Stromal cell of bone marrow (primary cell): ENCODE results near the gene PPOX.

ENCODE experiments used
- DNase-seq: peaks from one replicate; pipeline ENCODE4 v3.0.0-alpha.2; 2012; ENCODE audit warnings: low read depth

PPOX gene

DNA sequence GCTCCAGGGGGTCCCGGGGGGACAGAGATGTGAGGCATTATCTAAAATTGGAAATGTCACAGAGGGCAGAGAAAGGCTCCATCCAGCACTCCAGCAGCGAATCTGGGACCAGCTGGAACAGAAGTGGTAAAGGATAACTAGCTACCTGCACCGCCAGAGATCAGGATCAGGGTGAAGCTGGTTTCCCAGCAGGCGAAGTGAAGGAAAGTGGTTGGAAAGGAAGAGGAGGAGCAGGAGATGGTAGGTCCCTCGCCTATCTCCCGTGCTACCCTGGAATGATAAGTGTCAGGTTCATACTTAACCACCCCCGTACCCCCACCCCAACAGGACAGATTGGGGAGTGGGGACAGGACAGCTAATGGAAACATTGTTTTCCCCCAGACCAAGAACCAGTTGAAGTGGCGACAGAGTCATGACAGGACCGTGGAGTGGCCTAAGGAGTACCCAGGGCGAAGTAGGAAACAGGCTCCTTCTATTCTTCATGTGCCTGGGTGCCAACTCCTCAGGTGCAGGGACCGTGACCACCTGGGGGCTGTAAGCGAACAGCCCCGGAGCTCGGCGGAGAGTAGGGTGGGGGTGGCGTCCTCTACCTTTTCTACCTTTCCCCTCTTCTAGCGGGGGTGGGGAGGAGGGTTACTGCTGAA lies 10.4 kb downstream of the PPOX start:
- DNase-seq = no peak

DNA sequence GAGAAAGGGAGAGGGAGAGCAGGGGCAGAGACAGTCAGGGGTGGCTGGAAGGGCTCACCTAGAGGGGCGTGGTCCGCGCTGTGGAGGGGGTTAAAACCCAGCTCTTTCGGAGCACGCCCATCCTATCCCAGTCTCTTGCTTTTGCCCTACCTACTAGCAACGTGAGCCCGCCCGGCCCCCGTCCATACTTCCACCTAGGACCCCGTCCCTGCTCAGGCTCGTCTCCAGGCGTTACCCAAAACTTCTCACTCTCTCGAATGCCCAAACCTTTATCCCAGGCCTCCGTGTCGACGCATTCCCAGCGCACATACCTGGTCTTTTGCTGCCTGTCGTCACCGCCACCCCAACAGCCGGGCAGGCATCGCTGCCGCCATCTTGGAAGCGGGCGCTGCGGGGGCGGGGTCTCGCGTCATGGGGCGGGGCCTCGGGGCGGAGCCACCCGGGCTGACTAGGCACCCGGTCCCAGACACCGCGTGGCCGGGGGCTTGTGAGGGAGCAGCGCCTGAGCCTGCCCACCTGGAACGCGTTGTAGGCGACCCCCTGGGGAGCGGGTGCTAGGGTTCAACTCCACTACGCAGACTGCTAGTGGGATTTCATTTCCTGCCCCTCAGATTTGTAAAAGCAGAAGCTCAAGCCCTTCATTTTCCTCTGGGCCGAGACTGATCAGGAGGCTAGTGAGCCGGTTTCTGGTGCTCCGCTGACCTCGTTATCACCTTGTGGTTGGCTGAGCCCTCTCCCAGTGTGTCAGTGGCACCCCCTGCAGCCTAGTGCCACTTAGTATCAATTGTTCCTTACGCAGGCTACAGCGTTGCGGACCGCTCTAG lies 11.1 kb downstream of the PPOX start, which contains the start of gene B4GALT3:
TSS of gene B4GALT3 (minus strand) at position 396 of the 824 bp plus-strand sequence. CDS start 1,447 bp downstream, outside the sequence.
- no peak for DNase-seq

DNA sequence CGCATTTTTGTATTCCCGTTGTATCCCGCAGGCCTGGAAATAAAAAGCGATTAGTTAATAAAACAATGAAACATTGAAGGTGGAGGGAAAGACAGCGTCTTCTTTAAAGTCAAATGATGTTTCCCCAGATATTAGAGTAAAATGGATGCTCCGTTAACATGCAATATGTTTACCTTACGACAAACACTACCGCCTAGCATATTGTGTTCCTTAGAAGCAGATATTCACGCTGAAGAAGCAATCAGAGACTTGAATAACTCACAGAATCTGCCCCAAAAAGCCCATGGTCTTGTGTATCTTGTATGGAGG lies 11.7 kb downstream of the PPOX start:
- DNase-seq = no peak

DNA sequence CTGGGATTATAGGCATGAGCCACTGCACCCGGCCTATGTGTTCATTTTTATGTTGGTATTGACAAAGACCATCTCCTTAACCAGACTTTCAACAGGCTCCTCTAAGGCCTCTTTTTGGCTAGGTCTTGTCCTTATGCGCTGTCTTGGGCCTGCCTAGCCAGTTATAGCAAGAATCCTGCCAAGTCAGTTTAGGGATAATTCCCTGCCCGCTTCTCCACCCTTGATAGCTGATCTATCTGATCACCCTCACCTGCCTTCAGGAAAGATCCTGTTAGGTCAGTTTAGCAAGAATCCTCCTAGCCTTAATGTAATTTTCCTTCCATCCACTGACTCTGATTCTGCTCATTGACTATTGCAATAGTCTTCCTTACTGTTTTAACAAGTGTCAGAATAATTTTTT lies 13.5 kb downstream of the PPOX start:
- DNase-seq = no peak

DNA sequence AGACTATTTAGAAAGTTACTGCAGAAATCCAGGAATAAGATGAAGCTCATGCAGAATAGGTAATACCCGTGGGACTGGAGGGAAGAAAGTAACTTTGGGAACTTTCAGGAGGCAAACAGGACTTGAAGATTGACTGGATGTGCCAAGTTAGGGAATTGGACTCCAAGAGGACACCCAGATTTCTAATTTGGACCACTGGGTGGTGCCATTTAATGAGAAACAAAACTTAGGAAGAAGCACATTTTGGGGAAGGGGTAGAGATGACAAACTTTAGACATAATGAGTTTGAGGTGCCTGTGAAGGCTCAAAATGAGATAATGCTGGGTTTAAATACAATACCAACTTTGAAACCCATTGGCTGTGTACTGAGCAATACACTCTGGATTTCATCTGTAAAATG lies 14.4 kb downstream of the PPOX start:
- DNase-seq = no peak

DNA sequence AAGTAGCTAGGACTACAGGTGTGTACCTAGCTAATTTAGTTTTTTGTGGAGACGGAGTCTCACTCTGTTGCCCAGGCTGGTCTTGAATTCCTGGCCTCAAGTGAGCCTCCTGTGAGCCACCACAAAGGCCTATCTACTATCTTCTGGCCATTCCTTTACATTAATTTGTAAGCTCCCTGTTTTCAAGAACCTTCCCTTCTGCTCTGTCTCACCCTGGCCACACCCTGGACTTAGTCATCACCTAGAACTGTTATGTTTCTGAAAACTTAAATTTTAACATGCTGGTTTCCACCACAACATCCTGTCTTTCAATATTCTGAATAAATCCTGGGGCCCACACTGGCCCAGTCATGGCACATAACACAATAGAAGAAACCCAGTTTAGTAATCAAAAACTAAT lies 16.0 kb downstream of the PPOX start:
- no peak for DNase-seq

DNA sequence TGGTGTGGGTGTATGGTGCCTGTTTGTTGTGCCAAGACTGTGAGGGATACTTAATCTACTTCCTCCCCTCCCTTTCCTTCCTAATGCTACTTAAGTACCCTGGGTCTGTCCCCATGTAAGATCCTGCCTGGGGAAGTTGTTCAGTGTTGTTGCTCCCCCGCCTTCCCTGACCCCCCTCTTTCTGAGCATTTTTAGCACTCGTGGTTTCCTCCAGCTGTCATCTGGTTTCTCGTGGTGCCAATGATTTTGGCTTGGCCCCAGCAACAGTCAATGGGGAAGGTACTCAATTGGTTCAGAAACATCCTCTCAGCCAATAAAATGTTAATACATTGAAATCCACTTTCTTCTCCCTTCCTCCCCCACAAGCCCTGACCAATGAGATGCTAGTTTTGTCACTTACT lies 19.1 kb downstream of the PPOX start:
- DNase-seq = peak; percentile 77

DNA sequence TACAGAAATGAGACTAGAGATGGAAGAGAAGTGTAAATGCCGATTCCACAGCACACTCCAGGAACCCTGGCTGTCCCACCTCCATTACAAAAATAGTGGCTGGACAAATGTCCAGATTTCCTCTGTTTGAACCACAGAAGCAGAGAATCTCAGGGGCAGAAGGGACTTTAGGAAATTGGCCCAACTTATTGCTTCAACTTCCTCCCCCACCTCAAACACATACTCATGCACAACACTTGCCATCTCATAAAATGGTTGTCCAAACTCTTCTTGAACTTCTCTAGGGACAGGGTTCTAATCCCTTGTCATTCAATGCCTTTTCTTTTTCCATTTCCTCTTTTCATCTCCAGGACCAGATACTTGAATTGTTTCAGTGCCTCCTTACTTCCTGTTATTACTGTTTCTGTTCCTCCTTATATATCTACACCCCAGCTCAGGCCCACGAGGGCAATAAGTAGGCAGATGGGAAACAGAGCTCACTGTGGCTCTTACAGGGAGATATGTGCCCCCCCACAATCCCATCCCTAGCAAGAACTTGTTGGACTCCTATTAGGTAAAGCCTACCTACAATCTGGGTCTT lies 19.6 kb downstream of the PPOX start:
- no peak for DNase-seq

DNA sequence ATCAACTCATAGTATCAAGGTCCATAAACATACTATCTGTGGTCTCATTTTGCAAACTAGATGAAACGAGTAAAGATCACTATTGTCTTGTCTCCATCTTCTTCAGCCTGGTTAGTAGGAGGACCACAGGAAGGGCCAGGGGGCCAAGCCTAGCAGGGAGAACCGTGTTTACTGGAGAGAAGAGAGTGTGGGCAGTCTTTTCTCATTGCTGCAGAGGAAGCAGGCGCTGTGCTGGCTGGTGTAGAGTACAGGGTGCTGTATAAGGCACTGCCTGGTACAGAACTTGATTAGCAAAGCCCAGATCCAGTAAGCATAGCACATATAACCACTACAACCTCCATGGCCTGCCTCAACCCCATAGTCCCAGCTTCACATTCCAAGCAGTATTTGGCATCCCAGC lies 21.1 kb downstream of the PPOX start:
- no peak for DNase-seq

DNA sequence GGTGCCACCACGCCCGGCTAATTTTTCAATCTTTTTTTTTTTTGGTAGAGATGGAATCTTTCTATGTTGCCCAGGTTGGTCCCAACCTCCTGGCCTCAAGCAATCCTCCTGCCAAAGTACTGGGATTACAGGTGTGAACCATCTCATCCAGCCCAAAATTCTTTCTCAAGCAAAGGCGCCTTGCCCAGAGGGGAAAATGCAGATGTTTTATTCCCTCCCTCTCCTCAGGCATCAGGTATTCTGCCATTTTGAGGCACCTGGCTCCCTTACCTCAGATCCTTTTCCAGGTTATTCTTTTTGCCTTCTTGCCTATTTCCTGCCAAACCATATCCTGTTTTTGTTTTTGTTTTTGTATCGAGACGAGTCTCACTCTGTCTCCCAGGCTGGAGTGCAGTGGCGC lies 22.2 kb downstream of the PPOX start:
- no peak for DNase-seq

DNA sequence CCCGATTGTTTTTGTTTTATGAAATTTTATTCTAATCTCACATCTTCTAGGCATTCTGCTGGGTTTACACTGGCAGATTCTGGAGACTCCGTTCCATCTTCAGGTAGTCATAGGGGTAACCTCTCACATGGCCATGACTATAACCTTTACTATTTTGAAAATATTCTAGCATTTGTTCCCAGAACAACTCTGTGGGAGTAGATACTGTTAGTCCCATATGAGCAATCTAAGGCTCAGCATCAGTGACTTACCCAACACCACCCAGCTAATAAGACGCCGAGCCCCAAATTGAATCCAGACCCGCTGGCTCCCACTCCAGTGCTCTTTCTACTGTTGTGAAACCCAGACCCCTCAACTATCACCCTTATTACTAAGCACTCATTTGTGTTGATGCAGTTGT lies 22.8 kb downstream of the PPOX start:
- no peak for DNase-seq

DNA sequence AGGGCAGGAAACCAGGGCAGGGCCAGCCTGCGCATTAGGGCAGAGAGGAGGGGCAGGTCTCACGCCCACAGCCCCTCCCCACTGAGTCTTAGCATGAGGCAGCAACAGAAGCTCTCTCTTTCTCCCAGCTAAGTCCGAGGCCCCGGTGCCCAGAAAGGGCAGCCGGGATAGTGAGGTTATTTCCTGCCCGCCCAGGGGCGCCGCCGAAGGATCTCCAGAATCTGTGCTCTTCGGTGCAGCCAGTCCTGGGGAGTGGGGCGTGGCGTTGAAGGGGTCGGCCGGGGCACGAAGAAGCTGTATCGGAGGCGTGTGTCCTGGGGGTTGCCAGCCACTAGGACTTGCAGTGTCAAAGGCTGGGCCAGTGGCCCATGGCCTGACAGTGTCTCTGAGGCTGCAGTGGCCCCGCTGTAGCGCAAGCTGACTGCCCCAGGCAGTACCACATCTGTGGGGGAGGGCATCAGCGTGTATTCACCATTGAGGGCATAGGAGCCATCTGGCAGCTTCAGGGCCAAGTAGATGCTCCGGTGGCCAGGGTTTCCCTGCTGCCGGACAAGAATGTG lies 24.8 kb downstream of the PPOX start:
- DNase-seq = no peak

DNA sequence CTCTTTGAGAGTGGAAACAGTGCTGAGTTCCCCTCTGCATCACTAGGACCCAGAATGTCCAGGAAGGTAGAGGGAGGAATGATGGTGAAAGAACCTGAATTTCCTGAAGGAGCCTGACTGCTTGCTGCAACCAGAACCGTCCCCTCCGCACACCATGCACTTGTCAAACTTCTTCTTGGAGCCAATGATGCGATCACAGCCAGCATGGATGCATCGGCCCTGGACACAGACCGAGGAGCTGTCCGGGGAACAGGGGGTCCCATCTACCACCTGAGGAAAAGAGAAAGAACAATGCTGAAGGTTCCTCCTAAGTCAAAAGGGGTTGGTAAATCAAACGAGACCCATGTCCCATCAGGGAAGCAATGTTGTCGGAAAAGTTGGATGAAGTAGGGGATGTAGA lies 25.7 kb downstream of the PPOX start:
- DNase-seq = no peak

DNA sequence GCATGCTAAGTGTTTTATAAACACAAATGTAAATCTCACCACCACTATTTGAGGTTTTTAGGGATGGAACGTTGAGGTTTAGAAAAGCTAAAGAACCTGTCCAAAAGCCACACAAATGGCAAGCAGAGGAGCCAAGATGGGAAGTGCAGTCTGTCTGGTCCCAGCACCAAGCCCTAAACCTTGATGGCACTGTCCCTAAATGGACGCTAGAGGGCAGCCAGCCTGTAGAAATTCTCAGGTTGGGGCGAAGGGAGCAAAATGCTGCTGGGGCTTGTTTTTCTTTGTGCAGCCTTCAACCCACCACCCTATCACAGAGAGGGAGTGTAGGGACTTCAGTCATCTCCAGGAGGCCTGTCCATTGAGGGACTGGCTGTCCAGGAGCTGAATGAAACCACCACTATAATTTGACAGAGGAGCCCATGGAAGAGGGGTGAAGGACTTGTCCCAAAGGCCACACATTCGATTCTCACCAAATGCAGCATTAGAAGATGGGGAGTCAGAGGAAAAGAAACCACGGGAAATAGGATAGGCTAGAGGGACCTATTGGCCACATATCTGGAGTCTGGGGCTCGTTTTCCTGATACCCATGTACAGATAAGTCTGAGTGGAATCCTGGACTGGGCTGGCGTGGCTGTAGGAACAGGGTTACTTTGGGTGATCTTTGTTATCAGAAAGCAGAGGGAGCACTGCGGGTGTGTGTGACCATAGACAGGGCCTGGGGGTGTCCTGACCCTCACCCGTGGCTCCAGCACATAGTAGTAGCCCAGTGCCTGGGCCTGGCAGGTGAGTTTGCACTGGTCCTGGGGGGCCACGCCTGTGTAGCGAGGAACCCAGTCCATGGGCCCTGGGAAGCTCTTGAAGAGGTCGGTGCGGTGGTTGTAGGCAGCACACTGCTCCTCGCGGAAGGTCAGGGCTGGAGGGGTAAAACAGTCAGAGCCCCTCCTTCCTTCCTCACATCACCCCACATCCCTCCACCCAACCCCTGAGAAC lies 26.5 kb downstream of the PPOX start:
- DNase-seq = no peak

DNA sequence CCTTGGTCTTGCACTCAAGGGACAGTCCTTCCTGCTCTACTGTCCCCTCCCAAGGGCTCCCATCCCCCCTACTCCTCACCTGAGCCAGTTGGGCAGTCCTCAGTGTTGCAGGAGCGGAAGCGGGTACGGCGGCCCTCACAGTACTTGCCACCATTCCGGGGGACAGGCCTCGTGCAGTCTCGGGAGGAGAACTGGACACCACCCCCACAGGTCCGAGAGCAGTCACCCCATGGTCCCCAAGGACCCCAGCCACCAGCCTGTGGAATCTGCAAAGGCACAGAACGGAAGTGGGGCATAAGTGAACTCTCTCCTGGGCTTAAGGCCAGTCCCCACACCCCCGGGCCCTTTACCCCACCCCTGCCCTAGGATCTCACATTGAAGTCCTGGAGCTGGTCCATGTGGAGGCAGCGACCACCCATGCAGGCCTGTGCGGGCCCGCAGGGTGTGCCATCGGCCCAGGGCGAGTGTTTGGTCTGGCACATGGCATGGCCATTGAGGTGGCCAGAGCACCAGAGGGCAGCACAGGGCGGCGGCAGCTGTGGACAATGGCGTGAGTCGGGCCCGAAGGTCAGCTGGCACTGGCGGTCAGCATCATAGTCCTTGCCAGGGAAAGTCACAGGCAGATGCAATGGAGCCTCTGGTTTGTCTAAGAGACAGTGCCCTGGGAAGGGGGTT lies 27.5 kb downstream of the PPOX start:
- DNase-seq = no peak

DNA sequence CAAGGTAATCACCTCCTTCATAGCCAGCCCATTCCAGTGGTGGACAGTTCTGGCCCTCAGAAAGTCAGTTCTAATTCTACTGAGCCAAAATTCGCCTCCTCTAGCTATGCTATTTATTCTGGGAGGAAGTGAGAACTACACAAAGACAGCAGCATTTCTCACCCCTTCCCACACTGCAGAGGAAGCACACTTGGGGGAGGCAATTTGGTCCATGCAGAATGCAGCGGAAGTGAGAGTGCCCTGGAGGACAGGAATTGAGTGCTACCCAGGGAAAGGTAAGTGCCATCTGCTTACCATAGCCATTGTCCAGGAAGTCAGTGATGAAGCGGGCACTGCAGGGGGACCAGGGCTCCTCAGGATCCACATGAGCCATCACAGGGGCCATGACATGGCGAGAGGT lies 28.9 kb downstream of the PPOX start:
- no peak for DNase-seq

DNA sequence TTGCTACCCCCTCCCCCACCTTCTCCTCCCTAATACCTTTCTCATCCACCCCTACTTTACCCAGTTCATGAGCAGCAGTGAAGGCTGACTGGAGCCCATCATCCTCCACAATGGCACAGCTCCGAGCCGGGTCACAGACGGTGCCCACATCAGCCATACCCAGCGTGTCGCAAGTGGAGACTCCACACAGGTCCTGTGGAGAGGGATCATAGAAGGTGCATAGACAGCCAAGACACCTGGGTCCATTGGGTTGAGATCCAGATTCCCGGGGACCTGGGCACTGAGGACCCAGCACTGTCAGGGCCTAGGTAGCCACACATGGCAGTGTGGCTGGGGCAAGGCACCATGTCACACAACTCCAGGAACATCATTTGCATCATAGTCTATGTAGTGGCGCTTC lies 29.9 kb downstream of the PPOX start:
- no peak for DNase-seq

DNA sequence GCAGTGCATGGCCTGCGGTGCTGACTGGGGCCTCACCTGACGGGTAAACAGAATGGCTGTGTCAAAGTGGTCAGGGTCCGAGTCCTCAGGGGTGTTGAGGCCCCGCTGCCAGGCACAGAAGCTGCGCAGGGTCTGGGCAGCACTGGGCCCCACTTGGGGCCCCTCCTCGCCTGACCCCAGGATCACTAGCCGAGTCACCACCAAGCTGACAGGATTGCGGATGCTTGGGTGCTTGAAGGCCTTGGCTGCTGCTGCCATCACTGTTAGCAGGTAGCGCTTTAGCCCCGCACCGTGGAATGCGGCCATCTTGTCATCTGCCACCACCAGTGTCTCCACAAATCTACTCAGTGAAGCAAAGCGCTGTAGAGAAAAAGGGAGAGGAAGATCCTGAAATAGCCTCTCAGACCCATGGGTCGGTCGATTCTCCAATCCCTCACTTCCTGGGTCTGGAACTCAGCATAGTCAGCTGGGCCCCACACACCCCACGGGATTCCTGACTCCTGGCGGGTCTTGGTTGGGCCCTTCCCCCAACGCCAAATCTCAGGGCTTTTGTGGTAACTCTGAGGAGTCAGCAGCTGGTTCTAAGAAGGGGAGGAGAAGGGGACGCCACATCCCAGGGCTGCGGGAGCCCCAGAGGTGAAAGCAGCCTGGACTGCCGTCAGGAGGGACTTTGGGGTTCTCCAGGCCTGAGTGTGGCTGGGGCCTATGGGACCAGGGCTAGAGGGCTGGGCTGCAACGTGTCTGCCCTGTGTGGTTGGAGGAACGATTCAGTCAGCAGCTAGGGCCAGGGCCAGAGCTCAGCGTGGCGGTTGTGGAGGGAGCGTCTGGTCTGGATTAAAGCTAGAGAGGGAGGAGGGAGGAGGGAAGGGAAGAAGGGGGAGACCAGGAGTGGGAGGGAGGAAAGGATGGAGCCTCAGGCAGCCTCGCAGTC lies 30.6 kb downstream of the PPOX start:
- DNase-seq = peak; percentile 87

DNA sequence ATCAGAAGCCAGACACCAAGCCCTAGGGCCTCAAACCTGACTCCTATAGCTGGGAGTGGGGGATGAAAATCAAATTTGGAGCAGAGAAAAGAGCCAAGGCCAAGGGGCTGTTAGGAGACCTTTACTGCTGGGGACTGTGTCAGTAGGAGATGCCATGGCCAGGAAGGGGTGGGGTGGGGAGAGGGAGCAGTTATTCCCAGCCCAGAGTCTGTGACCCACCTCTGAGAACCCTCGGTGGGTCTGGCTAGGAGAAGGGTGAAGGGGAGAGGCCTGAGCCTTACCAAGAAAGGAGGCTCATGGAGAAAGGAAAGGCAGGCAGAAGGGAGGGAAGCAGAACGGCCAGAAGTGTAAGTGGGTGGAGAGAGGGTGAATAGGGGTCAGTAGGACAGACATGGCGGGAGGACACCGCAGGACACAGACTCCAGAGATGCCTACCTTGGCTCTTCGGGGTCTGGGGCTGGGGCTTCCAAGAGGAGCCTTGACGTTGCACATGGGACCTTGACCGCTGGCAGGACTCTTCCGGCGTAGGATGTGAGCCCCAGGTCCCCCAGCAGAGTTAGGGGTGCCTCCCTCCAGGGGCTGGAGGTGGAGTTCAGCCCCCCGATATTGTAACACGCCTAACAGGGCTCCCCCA lies 31.5 kb downstream of the PPOX start:
- no peak for DNase-seq
